NCI-H748 treated with DMSO at 0.1 percent for 48 hours (cell line): ENCODE data around the gene CROCC2.

Experiments used
- DNase-seq: peaks from one replicate; lab custom pipeline; 2025; lab: John Stamatoyannopoulos, UW

The CROCC2 gene

GRCh38 chr2:240921311-240921994 is 15.3 kb downstream of the CROCC2 start:
- DNase-seq = no peak

- no peak for DNase-seq
Measured at GRCh38 chr2:240921995-240922244, 15.8 kb downstream of the CROCC2 start.

- DNase-seq = no peak
Measured at GRCh38 chr2:240922245-240922981, 16.3 kb downstream of the CROCC2 start.

GRCh38 chr2:240922982-240923537 is 16.9 kb downstream of the CROCC2 start:
- no peak for DNase-seq

- DNase-seq = no peak
Measured at GRCh38 chr2:240925191-240925567, 19.0 kb downstream of the CROCC2 start.

GRCh38 chr2:240925568-240926515 is 19.7 kb downstream of the CROCC2 start:
- DNase-seq = no peak

- no peak for DNase-seq
Measured at GRCh38 chr2:240926516-240927389, 20.6 kb downstream of the CROCC2 start.

GRCh38 chr2:240927390-240927781 is 21.2 kb downstream of the CROCC2 start:
- no peak for DNase-seq

- no peak for DNase-seq
Measured at GRCh38 chr2:240928476-240929363, 22.6 kb downstream of the CROCC2 start.

- DNase-seq = no peak
Measured at GRCh38 chr2:240929364-240930095, 23.4 kb downstream of the CROCC2 start.

- no peak for DNase-seq
Measured at GRCh38 chr2:240930096-240930630, 24.0 kb downstream of the CROCC2 start.

- DNase-seq = no peak
Measured at GRCh38 chr2:240930631-240931318, 24.6 kb downstream of the CROCC2 start.

GRCh38 chr2:240931319-240931949 is 25.3 kb downstream of the CROCC2 start:
- no peak for DNase-seq

- DNase-seq = no peak
Measured at GRCh38 chr2:240932001-240932723, 26.0 kb downstream of the CROCC2 start.

GRCh38 chr2:240932724-240933047 is 26.6 kb downstream of the CROCC2 start:
- no peak for DNase-seq

- DNase-seq = no peak
Measured at GRCh38 chr2:240933048-240933965, 27.2 kb downstream of the CROCC2 start.
